Right renal pelvis (tissue), 4 donors: ENCODE results near the gene SESN3. TPM values are rescaled to one million over a fixed set of nuclear protein-coding genes. Genes with fewer than 3 reads are reported as not detected.
"Not testable (repeated sequence)": the region's sequence is repeated elsewhere in the genome, so short reads cannot be mapped to it uniquely, and the experiment has no call there.

Experiments
- DNase-seq, 4 donors: peaks; one replicate each; pipeline ENCODE4 v3.0.0-alpha.2; 2013; ENCODE audit warnings: low read depth in 4 of 4, low spot score in 3 of 4, missing footprints in 1 of 4
- polyA plus RNA-seq, 4 donors: library from polyadenylated mRNA; unstranded; fragments of 120-200 nt; gene quantifications; one replicate each; pipeline ENCODE4 v1.2.1, GENCODE V29; 2013; ENCODE audit not compliant: insufficient read length in 4 of 4

Gene SESN3, protein sequence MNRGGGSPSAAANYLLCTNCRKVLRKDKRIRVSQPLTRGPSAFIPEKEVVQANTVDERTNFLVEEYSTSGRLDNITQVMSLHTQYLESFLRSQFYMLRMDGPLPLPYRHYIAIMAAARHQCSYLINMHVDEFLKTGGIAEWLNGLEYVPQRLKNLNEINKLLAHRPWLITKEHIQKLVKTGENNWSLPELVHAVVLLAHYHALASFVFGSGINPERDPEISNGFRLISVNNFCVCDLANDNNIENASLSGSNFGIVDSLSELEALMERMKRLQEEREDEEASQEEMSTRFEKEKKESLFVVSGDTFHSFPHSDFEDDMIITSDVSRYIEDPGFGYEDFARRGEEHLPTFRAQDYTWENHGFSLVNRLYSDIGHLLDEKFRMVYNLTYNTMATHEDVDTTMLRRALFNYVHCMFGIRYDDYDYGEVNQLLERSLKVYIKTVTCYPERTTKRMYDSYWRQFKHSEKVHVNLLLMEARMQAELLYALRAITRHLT
- polyA plus RNA-seq: 10 to 100 TPM; 65.3 to 89.7 (median 83.0) TPM

DNA sequence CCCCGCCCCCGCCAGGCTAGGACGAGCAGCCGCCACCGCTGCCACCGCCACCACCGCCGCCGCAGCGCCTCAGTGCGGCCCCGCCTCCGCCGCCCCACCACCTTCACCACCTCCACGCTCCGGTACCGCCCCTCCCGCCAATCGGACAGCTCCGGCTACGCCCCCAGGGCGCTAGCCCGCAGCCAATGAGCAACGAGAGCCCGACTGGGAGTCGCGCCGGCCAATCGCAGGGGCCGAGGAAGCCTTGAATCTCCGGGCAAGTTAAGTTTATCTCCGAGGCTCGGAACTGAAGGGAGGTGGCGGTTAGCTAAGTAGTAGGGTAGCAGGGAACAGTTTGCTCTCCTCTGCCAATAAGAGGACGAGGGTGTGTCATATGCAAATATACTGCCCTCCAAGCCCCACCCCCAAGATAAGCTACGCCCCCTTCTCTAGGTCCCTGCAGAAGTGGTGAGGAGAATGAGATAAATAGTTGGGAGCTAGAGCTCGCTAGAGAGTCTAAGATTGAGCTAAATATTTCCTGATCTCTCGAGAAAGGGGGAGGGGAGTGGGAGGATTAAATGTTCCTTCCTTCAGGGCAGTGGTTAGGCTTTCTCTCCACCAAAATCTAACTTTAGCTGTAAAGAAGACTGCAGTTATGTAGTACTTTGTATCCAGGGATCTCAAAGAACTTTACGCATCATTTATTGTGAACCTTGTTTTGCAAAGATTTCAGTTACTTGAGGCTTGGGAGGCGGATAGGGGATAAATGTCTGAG is at the start of gene SESN3:
Gene SESN3 (minus strand): TSS at position 76 of the 754 bp plus-strand sequence. CDS start 342 bp downstream, outside the sequence.
- DNase-seq: peak; percentile 94 to 99 (median 98)

DNA sequence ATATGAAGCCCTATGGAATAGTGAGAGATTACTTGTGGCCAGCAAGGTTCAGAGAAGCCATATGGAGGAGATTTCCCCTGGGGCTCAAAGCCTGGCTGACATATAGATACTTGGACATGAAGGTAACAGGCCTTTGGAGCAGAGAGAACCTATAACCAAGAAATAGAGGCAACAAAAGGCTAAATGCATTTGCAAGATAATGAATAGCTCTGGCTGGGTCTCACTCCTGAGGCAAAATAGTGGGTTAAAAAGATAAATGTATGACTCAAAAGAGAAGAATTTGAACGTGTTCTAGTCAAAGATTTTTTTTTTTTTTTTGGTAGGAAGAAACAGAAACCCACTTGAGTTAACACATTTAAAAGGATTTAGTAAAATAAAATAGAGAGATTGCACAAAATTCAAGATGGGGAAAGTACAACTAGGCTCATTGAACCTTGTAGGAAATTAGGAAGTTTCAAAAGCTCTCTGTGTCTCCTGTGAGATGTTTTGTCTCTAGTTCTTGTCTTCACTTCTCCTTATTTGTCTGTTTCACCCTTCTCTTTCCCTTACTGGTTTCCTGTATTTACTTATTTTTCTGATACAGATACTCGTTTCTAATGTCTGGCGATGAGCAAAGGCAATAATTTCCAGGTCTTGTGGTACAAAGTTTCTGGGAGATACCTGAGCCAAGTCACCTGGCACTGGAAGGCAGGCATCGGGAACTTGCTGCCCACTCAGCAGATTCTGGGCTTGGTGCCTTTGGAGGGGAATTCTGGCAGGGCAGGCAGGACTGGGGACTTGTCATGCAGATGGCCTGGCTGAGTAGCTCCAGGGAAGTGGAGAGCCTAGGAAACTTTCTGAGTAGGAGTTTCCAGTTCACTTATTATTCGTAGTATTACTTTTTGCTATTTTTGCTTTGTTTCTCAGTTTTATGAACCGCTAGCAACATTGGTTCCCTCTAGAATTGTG is 49.2 kb upstream of the SESN3 start:
- DNase-seq: no peak

DNA sequence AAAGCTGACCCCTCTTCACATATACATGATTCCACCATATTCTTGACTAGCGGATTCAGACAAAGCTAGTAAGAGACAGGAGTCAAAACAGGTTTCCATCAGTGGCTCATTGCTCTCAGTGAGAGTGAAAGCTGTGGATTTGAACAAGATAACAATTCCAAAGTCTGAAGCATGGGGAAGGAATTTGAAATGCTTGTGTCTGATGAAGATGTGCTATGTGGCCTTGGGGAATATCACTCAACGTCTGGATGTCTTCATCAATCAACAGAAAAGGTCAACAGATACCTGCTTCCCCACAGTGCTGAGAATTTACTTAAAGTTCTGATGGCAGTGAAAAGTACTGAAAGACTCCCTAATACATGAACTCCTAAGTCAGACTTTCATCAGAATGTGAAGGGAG is 46.9 kb upstream of the SESN3 start:
- no peak for DNase-seq

DNA sequence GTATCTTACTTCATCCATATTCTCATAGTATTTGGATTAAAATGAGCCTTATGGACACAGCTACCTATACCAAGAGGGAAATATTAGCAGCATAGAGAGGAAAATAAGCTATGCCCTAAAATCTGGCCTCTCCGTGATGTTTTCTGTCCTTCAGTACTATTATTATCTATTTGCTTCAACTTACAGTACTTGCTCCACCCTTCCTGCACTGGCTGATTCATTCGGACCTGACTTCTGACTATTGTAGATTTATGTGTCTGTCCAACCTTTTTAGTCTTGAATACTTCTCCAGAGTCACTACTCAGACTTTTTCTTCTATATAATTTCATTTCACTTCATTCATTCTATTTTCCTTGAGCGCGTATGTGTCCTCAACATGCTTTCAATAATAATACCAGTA is 45.1 kb upstream of the SESN3 start:
- no peak for DNase-seq

DNA sequence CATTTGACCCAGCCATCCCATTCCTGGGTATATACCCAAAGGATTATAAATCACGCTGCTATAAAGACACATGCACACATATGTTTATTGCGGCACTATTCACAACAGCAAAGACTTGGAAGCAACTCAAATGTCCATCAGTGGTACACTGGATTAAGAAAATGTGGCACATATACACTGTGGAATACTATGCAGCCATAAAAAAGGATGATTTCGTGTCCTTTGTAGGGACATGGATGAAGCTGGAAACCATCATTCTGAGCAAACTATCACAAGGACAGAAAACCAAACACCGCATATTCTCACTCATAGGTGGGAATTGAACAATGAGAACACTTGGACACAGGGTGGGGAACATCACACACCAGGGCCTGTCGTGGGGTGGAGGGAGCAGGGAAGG is 42.6 kb upstream of the SESN3 start:
- not testable (repeated sequence) for DNase-seq

DNA sequence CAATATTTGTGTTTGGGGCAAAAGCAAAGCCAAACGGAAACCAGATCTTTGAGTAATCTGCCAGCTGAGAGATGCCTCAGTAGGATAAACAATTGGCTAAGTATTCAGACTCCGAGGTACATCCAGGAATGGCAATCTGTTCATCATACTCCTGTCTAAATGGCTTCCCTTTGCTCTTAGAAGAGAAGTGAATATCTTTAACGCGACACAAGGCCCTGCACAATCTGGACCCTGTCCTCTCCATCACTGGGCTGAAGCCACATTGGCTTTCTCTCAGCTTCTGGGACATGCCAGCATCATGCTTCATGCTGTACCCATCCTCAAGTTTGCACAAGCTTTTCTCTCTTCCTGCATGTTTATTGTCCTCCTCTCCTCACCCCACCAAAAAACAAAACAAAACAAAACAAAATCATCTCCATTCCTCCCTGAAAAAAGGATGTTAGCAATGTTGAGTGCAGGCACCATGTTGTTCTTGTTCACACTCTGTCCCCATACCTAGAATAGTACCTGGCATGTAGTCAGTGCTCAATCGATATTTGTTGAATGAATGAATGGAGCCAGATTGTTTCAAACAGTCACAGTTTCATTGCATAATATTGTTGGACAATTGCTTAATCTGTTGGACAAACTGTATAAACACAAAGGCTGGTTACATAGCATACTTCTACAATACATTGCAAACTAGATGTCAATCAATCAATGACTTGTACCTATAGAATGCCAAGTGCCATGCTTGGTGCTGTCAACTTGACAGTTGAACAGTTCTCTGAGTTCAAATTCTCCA is 38.2 kb upstream of the SESN3 start:
- DNase-seq: no peak

DNA sequence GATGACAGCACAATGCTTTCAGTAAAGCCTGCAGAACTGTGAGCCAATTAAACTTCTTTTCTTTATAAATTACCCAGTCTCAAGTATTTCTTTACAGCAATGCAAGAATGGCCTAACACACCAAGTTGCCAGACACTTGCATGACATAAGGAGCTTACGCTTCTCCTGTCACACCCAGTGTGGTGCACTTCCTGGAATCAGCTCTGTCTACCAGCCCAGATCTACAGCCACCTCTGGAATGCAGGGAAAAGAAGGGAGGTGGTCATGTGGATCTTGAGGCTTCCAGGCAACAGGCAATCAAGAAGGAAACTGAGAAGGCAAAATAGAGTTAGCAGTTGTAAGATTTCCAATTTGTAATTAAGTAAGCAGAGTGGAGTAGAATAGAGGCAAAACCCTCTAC is 37.4 kb upstream of the SESN3 start:
- no peak for DNase-seq

DNA sequence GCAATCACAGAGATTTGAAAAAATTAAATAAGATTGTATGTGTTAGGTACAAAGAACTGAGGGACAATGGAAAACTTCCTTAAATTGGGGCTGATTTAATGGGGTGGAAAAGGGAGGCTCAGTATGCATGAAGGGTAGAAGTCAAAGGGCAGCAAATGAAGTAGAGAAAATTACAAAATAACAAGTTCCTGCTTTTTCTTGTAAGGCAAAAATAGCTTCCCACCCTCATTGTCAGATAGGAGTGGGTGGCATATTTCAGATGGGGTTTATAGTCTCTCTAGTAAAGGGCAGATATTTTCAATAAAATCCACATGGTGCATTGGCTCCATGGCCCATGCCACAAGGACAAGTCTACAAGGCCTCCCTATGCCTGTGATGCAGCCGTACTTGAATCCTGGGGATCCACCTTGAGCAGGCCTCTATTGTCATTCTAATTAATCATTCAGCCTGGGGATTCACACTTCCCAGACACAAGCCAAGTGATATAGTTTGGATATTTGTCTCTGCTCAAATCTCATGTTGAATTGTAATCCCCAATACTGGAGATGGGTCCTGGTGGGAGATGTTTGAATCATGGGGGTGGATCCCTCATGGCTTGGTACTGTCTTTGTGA is 36.7 kb upstream of the SESN3 start:
- DNase-seq: no peak

DNA sequence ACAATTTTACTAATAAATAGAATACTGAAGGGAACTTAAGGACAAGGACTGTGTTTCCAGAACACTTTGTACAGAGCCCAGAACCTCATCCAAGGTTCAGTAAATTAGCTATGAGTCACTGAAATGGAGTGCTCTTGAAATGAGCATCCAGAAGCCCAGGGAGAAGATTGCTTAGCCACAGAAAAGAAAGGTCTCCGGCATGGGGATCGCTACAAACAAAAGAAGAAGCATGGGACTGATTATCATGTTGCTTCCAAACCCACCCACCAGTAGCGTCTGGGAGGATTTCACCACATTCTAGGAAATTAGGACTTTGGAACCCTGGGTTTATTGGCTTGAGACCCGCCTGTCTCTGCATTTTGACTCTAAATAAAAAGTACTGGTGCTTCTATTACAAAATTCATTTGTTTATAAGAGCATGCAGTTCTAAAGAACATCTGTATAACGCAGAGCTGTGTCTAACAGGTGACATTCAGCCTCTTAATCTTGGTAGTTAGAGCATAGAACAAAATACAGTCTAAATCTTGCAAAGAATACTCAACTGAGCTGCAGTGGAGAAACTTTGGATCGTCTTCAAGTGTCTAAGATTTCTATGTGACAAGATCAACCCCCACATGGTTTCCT is 35.9 kb upstream of the SESN3 start:
- no peak for DNase-seq

DNA sequence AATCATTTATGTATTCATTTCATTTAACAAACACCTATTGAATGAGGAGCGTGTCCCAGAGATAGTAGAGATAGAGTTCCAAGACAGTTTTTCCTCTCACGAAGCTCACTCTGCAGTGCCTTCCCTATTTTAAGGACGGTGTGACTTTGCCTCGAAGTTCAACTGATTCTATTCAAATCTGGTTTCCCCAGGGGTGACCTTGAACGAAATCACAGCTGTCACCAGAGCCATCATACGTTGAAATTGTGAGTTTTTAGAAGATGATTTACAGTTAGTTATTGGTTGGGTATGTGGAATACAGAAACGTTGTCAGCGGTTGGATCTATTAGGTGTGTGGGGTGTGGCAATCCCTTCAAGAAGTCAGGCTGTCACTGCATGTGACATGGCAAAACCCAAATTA is 33.9 kb upstream of the SESN3 start:
- no peak for DNase-seq

DNA sequence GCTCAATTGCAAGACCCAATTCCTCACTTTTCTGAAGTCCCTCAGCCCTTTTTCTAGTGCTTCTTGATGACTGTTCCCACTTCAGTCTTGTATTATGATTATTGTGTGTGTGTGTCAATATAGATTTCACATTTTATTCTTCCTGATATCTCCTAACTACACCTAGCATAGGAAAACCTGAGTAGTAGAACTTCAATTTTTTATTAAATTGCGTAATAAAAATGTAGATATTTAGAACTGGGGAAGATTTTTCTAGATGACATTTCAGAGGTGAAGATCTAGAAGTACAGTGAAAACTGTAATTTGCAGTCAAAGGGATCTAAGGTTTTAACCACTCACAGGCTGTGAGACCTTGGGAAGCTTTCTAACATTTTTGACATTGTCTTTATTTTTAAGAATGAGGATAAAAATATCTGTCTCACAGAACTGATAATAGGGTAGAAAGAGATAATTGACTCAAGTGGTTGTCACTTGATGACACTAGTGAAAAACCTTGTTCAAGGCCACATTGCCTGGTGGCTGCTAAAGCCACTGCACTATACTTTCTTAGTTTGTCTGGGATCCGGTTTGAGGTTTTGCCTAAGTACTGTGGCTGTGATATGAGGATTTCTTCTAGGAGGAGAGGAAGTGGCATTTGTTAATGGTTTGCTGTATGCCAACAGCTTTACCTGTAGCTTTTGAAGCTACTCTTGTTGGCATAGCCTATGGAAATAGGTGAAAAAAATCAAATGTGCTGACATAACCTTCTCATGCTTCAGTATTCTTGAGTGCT is 32.2 kb upstream of the SESN3 start:
- DNase-seq: no peak

DNA sequence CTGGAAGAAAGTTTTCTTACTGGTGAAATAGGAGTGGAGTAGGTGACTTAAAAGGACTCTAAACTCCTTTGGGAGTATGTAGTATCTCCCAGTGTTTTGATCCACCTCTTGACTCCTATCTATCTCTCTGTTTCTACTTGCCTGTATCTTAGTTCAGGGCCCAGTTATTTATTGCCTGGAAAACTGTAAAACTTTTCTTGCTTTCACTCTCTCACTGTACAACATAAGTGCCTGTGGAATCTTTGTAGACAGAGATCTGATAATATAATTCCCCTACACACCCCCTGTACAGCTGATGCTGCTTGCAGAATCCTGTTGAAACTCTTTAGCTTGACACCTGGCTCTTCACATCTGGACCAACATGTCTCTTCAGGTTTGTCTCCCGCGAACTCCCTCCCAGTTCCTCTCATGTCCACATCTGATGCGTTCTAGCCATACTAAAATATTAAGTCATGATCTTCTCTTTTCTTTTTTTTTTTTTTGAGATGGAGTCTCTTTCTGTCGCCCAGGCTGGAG is 26.5 kb upstream of the SESN3 start:
- DNase-seq: no peak

DNA sequence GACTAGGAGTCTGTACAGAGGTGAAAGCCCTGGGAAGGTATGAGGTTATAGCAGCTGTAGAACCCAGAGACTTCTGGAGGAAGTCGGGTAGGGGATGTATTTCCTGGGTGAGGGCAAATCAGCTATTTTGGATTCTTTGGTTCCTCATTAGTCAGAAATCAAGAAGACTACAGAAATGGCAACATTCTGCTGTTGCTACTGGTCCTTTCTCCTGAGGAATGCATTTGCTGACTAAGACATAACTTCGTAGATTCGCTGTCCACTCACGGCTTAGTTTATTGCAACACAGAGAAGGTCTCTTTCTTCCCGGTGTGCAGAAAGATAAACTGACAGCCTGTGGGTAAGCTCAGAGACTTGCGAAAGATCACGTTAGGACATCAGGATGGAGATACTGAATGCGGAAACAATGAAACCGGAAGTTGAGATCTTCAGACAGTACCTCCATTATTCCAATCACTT is 25.3 kb upstream of the SESN3 start:
- DNase-seq: no peak

DNA sequence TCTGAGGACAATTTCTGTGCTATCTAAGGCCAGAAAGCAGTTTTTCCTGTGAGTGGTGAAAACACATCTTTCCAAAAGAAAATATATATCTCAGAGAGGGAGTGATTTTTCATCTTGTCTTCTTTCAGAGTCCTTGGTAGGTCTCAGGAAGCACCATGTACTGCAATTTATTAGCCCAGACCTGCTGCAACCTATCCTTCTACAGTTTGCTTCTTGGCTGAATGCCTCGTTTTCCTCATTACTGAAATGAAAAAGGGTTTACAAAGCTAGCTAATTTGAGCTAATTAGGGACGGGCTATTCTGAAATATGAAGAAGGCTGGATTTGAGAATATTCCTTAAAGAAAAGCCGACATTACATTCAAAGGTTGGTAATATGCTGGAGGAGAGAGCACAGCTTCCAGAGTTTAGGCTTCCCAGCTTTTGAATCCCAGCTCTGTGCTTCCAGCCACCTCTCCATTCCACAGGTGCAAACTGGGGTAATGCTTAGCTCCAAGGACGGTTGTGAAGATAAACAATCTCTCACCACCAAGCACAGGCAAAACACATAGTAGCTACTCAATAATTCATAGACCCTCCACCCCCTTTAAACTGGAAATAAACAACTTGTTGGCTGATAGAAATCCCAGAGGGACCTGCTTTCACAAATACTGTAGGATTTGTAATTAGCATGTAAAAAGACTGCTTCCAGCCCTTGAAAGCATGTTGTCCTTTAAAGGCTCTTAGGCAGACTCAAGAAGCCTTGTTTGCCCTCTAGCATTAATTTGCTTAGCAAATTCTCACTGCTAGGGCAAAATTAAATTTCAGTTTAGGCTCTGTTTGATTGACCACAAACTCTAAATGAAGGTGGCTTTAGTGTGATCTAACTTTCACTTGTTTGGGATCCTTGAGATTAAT is 24.5 kb upstream of the SESN3 start:
- no peak for DNase-seq

DNA sequence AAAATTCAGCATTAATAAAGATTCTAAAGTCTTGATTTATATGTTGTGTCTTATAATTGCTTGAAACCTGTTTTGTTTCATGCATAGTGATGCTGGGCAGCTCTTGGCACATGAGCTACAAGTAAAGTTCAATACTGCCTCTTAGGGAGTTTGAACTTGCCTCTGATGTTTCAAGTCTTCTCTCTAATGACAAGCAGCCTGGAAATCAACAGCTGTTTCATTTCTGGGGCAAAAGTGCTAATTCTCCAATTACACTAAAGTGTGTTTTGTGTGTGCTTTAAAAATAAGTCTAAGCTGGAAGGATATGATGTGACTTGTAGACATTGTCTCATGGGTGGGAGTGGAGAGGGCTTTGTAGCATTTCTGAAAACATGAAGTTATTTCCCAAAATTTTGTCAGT is 23.7 kb upstream of the SESN3 start:
- DNase-seq: no peak

DNA sequence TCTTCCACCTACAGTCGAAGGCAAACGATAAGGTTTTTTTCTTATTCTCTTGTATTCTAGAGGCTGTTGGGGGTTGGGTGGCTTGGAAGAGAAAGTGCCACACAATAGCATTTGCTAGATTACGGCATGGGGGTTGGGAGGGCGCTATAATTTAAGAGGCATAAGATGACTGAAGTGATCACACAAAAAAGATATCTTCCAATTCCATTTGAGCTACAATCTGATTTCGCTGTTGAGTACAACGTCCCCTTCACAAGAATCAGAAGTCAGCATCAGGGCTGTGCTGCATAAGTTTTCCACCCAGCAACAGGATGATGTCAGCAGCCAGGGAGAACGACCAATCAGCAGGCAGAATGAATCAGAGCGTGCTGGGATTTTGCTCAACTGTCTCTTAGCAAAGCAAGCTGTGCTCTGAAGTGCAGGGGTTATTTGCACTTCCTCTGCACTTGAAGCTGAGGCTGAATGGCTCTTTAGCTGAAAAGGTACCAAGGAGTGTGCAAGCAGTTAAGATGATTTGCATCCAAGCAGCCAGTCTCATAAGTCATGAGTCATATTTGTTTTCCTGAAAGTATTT is 23.2 kb upstream of the SESN3 start:
- peak; percentile 75 to 88 (median 84) for DNase-seq
